SK-N-SH (cell line): ENCODE data around the gene DYDC2.

ENCODE experiments used
- CHD2 ChIP-seq: fragments of 150-350 bp; IDR thresholded peaks from 2 replicates; pipeline ENCODE4 v1.6.1; 2018; ENCODE audit warnings: low read length; ENCODE audit not compliant: partially characterized antibody
- CTCF ChIP-seq: fragments of 200-600 bp; sonication (generic); IDR thresholded peaks from 2 replicates; pipeline ENCODE4 v1.6.1; 2017; ENCODE audit warnings: antibody characterized with exemption, mild to moderate bottlenecking, moderate library complexity

- TF ChIP-seq CTCF (no peak), CHD2 (no peak)
Observed at GRCh38 chr10:80392250-80392649, 35.7 kb downstream of the DYDC2 start.
